ENCODE data around the gene TGFB3.
A peak's percentile ranks its signal among the peaks of the same experiment; 100 is the strongest.

Gene TGFB3

GRCh38 chr14:75911883-75912282, 69.9 kb downstream of the TGFB3 start:
- no peak for DNase-seq (ENCODE audit: insufficient read length, low spot score)
- FAIRE-seq, result no peak

GRCh38 chr14:75910048-75910447, 71.7 kb downstream of the TGFB3 start:
- peak; percentile 89 for FAIRE-seq
- DNase-seq (ENCODE audit: insufficient read length, low spot score), result no peak

GRCh38 chr14:75909630-75910029, 72.2 kb downstream of the TGFB3 start:
- no peak for DNase-seq (ENCODE audit: insufficient read length, low spot score)
- FAIRE-seq, result peak; percentile 80
